Renal pelvis (tissue), 4 donors: Measurements from ENCODE around the gene EML1. TPM values are rescaled to one million over a fixed set of nuclear protein-coding genes. Genes with fewer than 3 reads are reported as not detected.

Source experiments
- DNase-seq: peaks from one replicate; pipeline ENCODE4 v3.0.0-alpha.2; 2013
- polyA plus RNA-seq, 3 donors: library from polyadenylated mRNA; unstranded; fragments of 120-200 nt; gene quantifications; one replicate each; pipeline ENCODE4 v1.2.1, GENCODE V29; 2013; ENCODE audit not compliant: insufficient read length in 3 of 3

The EML1 gene
- polyA plus RNA-seq, 3 donors, result 32.4 to 40.3 (median 33.6) TPM

- DNase-seq, result no peak
Measured at GRCh38 chr14:99802301-99803105, 9.3 kb downstream of the EML1 start.

- DNase-seq, result no peak
Measured at GRCh38 chr14:99803106-99803775, 10.0 kb downstream of the EML1 start.

GRCh38 chr14:99803803-99804202 is 10.6 kb downstream of the EML1 start:
- no peak for DNase-seq

DNA sequence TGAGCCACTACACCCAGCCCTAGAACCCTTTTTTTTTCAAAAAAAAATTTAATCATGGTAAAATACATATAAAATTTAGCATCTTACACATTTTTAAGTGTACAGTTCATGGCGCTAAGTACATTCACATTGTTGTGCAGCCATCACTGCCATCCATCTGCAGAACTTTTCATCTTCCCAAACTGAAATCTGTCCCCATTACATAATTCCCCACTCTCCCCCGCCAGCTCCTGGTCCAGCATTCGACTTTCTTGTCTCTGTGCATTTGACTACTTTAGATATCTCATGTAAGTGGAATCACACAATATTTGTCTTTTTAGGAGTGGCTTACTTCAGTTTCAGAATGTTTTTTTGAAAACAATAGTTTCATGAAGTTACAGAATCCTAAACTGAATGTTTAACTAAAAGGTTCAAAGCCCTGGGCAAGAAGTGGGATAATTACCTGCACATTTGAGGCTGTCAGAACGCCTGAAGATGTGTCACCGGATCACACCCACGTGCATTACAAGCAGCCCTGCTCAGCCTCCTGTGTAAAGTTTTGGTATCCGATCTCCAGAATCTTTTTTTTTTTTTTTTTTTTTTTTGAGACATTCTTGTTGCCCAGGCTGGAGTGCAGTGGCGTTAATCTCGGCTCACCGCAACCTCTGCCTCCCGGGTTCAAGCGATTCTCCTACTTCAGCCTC is 12.7 kb downstream of the EML1 start:
- no peak for DNase-seq

GRCh38 chr14:99806836-99807235 is 13.6 kb downstream of the EML1 start:
- DNase-seq, result no peak

DNA sequence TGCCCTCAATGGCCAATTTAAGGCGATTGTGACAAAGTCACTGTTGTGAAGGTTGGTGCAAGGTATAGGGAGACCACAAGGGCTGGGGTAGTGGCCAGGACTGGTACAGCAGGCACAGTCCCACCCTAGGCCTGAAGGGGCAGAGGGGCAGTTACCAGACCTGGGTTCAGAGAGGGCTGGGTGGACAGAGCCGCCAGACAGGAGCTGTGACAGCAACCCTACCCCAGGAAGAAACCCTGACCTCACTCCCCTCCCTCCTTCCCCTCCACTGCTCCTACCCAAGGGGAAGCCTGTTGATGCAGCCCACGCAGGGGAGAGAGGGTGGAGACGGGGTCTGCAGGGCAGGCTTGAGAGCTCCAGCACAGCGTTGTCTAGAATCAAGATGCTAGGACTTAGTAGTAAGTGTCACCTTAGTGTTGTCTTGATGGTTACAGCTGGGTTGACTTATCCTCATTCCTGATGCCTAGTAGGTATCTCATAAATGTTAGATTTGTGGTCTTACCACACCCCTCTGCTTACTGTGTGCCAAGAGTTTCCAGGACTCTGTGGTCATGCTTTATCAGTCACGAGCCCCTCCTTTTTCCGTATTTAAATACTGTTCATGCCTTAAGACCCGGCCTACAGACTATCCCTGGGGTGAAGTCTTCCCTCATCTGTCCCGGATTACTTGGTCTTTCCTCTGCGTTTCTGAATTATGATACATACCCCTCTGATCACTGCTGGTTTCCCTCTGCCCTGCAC is 14.4 kb downstream of the EML1 start:
- no peak for DNase-seq

DNA sequence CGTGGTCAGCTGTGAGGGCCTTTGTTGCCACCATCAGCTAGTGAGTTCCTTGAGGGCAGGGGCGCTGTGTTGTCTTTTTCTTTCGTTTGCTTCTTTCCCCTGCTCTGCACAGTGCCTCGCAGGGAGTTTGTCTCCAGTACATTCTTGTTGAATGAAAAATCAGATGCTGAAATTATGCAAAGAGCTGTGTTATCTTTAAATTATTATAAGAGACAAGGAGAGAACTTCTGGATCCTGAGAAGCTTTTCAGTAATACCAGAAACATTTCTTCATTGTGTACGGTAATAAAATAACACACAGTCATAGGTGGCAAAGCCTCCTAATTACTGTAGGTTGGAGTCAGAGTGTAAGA is 14.9 kb downstream of the EML1 start:
- no peak for DNase-seq

GRCh38 chr14:99808515-99808914 is 15.3 kb downstream of the EML1 start:
- no peak for DNase-seq

GRCh38 chr14:99809360-99809759 is 16.1 kb downstream of the EML1 start:
- DNase-seq, result no peak

GRCh38 chr14:99809859-99810558 is 16.8 kb downstream of the EML1 start:
- no peak for DNase-seq

DNA sequence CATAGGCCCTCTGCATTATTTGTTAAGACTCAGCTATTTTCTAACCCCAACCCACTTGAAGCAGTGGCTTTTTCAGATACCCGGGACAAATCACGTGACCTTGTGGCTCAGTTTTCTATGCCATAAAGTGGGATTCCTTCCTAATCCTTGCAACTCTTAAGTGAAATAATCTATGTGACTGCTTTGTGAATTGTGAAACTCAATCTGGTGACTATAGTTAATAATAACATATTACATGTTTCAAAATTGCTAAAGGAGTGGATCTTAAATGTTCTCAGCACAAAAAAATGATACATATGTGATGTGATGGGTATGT is 17.3 kb downstream of the EML1 start:
- DNase-seq, result no peak

DNA sequence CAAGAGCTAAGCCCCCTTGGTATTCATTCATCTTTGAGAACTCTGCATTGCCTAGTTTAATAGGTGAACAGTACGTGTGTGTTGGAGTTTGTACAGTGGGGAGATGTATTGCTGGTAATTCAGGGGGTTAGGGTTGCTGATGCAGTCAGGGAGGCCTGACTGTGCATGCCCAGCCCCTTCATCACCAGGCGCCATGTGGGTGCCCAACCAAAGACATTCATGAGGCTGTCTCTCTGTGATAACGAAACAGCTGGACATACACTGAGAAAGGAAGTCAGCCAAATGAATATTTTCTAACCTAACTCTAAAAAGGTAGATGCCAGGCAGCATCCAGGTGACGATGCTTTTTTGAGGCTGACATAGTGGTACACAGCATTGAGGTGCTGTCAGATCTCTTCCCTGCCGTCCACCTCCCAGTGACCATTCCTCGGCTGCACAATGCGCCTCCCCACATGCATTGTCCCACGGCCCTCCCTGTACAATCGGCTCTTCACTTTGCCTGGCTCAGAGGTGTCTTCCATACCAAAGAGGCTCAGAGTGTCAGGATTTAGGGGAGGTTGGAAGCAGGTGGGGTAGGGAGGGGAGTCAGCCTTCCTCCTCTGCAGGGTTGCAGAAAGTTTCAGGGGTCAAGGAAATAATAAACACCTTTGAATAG is 19.0 kb downstream of the EML1 start:
- no peak for DNase-seq

GRCh38 chr14:99812892-99813291 is 19.7 kb downstream of the EML1 start:
- no peak for DNase-seq

DNA sequence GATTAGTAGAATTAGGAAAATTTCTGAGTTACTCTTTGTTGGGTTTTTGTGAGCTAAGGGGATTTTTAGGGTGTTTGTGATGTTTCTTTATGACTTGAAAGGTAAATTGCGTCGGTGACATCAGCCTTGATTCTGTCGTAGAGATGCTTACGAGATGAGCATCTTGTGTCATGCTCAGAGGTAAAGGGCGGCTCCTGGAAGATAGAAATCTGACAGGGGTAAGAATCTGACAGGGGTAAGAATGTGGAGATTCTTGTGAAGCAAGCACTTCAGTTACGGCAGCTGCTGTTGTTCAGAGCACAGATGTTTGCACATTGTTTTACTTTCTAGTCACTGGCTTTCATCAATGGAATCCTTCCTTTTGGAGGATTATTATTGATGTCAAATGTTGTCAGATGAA is 22.5 kb downstream of the EML1 start:
- no peak for DNase-seq

DNA sequence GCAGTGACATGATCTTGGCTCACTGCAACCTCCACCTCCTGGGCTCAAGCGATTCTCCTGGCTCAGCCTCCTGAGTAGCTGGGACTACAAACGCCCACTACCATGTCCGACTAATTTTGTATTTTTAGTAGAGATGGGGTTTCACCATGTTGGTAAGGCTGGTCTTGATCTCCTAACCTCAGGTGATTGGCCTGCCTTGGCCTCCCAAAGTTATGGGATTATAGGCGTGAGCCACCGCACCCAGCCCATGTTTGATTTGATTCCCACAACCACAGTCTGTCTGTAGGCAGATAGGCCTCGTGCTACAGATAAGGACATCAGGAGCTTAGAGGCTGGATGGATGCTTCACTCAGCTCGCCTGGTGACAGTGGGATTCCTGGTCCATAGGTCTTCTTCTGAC is 23.0 kb downstream of the EML1 start:
- no peak for DNase-seq

GRCh38 chr14:99816642-99817041 is 23.4 kb downstream of the EML1 start:
- DNase-seq, result no peak

- no peak for DNase-seq
Measured at GRCh38 chr14:99817331-99817730, 24.1 kb downstream of the EML1 start.

DNA sequence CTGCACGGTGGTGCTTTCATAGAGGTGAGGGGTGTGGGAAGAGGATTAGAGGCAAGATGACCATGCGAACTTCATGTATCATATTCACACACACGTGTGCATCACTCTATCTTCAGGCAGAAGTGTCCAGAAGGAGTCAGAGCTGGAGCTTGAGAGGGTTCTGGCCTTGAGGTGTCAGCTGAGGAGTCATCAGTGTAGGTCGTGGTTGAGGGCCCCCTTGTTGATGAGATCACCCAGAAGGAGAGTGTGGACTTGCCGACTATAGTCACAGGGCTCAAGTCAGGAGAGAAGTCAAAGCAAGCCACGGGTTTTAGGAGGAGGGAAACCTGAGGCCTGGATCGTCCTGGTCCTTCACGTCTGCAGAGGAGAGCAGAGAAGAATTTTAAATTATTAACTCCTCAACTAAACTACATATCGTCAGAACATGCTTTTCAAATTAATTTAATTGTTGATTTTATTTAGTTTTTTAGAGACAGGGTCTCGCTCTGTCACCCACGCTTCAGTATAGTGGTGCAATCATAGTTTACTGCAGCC is 25.4 kb downstream of the EML1 start:
- DNase-seq, result no peak

DNA sequence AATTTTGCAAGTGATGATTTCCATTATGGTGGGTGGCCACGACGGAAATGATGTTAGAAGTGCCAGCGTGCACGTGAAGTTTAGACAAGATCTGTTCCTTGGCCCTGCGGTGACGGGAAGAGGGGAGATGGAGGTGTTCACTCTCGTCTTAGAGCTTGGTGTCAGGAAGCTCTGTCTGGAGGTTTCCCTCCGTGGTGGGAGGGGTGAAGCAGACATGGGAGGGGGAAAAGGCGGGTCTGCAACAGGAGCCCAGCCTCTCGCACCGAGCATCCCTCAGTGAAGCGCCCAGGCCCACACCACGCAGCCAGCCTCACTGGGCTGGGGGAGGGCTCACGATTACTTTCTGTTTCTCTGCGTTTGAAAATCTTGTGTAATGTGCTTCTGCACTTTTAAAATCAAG is 26.3 kb downstream of the EML1 start:
- DNase-seq, result no peak

DNA sequence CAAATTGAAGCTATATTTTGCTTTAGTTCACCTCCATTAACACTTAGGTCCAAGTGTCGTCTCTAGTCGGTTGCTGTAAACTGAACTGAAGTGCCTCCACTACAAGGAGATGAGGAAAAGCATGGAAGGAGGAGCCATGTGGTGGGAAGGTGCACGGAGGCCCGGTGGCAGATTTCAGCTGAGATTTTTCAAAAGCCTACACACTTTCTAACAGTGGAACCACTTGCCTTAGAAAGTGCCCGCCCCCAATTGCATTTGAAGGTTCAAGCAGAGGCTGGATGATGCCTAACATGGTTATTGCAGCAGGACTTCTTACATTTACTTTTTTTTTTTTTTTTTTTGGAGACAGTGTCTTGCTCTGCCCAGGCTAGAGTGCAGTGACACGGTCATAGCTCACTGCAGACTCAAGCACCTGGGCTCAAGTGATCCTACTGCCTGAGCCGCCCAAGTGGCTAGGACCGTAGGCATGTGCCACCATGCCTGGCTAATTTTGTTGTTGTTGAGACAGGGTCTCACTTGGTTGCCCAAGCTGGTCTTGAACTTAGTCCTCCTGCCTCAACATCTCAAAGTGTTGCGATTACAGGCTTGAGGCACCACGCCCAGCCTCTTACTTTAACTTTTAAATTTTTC is 27.6 kb downstream of the EML1 start:
- no peak for DNase-seq
